Brain microvascular endothelial cell (primary cell): ENCODE measurements around the gene DUSP8.
A peak's percentile ranks its signal among the peaks of the same experiment; 100 is the strongest.
"Not testable (repeated sequence)": the region's sequence is repeated elsewhere in the genome, so short reads cannot be mapped to it uniquely, and the experiment has no call there.

Experiments used
- DNase-seq: peaks from one replicate; pipeline ENCODE4 v3.0.0-alpha.2; 2020
- H3K27ac ChIP-seq: fragments of 250-450 bp; sonication (Bioruptor Pico); 2 replicates; pipeline ENCODE4 v1.5.1; 2020; ENCODE audit warnings: mild to moderate bottlenecking, moderate library complexity
- H3K27me3 ChIP-seq: fragments of 250-450 bp; sonication (Bioruptor Pico); replicated peaks from 2 replicates; pipeline ENCODE4 v1.5.1; 2020; ENCODE audit warnings: mild to moderate bottlenecking
- H3K36me3 ChIP-seq: fragments of 250-450 bp; sonication (Bioruptor Pico); replicated peaks from 2 replicates; pipeline ENCODE4 v1.5.1; 2020; ENCODE audit warnings: mild to moderate bottlenecking
- H3K4me3 ChIP-seq: 2 replicates; pipeline ENCODE4 v1.5.1; 2011; ENCODE audit warnings: low read depth, mild to moderate bottlenecking, control low read depth, low read length, moderate library complexity
- CTCF ChIP-seq: IDR thresholded peaks from 2 replicates; pipeline ENCODE4 v1.5.1; 2011; ENCODE audit warnings: low read depth, mild to moderate bottlenecking, moderate library complexity, low read length, control low read depth, inconsistent platforms; ENCODE audit errors: missing control alignments
- in situ Hi-C: cut with HindIII; loops from 2 replicates; pipeline ENCODE4 v1.10.0; 2017; ENCODE audit warnings: low sequenced_read_pairs, low pct_ligation_motif_present

Gene DUSP8

GRCh38 chr11:1604711-1605110 lies 32.6 kb upstream of the DUSP8 start:
- TF ChIP-seq CTCF: no peak
- no peak overlapping the region for H3K4me3 ChIP-seq

GRCh38 chr11:1604181-1604580 lies 32.1 kb upstream of the DUSP8 start:
- no peak for TF ChIP-seq CTCF
- in situ Hi-C loops: no loop called here
- H3K27me3 ChIP-seq: peaks cover 8% of the 10 kb centered on the region
- no peak overlapping the region for H3K4me3 ChIP-seq
- no peak for DNase-seq
- H3K27ac ChIP-seq: no peak overlapping the region
- H3K36me3 ChIP-seq: no peaks in the 10 kb centered on the region

More at GRCh38 chr11:1604711-1605110, 32.6 kb upstream of the DUSP8 start:
- no peak for DNase-seq
- in situ Hi-C loops: no loop called here
- no peak overlapping the region for H3K27ac ChIP-seq
- no peaks in the 10 kb centered on the region for H3K36me3 ChIP-seq
- H3K27me3 ChIP-seq: peaks cover 5% of the 10 kb centered on the region

GRCh38 chr11:1603629-1604028 lies 31.6 kb upstream of the DUSP8 start:
- Histone ChIP-seq H3K27me3 (peaks cover 8% of the 10 kb centered on the region), H3K36me3 (no peaks in the 10 kb centered on the region), H3K27ac (no peak overlapping the region), H3K4me3 (no peak overlapping the region)
- TF ChIP-seq CTCF: no peak
- DNase-seq: no peak
- in situ Hi-C loops: no loop called here

GRCh38 chr11:1601663-1602062 lies 29.6 kb upstream of the DUSP8 start:
- in situ Hi-C loops, H3K27ac ChIP-seq, H3K4me3 ChIP-seq, H3K36me3 ChIP-seq, DNase-seq, H3K27me3 ChIP-seq: not testable (repeated sequence)

- no peak for DNase-seq
- TF ChIP-seq CTCF: no peak
- in situ Hi-C loops: no loop called here
- H3K36me3 ChIP-seq: no peaks in the 10 kb centered on the region
- H3K4me3 ChIP-seq: no peak overlapping the region
- no peak overlapping the region for H3K27ac ChIP-seq
- H3K27me3 ChIP-seq: peaks cover 14% of the 10 kb centered on the region
These were observed 28.6 kb upstream of the DUSP8 start for GRCh38 chr11:1600626-1601025.

- TF ChIP-seq CTCF: no peak
- no peaks in the 10 kb centered on the region for H3K36me3 ChIP-seq
These were observed 26.7 kb upstream of the DUSP8 start for GRCh38 chr11:1598816-1599215.

GRCh38 chr11:1598406-1598805 lies 26.3 kb upstream of the DUSP8 start:
- peaks cover 14% of the 10 kb centered on the region for H3K27me3 ChIP-seq
- H3K27ac ChIP-seq, H3K36me3 ChIP-seq, DNase-seq, in situ Hi-C loops, H3K4me3 ChIP-seq: not testable (repeated sequence)

More at GRCh38 chr11:1598816-1599215, 26.7 kb upstream of the DUSP8 start:
- DNase-seq: peak; percentile 14
- Histone ChIP-seq H3K27me3 (peaks cover 14% of the 10 kb centered on the region), H3K4me3 (no peak overlapping the region), H3K27ac (no peak overlapping the region)
- in situ Hi-C loops: no loop called here
